NCI-H510A treated with DMSO at 0.1 percent for 48 hours (cell line): ENCODE data around the gene TMTC2.

ENCODE experiments used
- DNase-seq: peaks from one replicate; lab custom pipeline; 2025; lab: John Stamatoyannopoulos, UW

Gene TMTC2

DNA sequence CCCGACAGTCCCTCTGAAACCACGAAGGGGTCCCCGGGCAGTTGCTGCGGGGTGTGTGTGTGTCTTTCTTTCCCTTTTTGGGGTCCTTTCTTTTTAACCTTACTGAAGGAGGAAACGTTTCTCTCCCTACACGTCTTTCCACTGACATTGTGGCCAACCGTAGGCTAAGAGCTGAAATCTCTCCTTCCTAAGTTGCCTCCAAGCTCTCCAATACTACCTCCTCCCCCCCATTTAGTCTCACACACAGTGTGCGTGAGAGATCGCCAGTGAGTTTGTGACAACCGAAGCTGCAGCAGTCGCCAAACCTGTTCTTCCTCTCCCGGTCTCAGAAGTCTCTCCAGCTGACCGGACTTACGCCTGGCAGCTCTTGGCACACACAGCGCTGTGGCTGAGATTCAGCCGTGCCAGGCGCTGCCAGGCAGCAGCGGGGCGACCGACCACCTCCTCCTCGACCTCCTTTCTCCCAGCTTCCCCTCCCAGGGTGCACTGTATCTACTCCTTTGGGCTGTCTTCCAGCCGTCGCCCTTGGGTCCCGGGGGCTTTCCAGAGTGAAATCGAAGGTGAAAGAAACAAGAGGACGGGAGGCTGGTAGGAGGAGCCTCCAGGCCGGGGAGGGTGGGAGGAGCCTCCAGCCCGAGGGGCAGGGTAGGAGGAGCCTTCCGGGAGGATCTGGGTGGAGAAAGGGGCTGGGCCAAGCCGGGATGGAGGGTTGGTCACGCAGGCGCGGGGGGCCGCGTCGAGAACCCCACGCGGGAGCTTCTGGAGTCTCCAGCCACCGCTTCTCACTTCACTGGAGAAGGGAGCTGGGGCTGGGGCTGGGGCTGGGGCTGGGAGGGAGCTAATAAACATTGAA is at the start of gene TMTC2:
TMTC2 (plus strand) TSS at position 739 of the 853 bp plus-strand sequence.
- DNase-seq: peak; percentile 96

DNA sequence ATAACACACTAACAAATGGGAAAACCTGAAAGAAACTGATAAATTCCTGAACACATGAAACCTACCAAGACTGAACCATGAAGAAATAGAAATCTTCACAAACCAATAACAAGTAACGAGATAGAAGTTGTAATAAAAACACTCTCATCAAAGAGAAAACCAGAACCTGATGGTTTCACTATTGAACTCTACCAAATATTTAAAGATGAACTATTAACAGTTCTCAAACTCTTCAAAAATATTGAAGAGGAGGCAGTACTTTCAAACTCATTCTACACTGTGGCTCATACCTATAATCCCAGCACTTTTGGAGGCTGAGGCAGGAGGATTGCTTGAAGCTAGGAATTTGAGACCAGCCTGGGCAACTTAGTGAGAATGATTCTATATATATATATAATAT is 48.4 kb upstream of the TMTC2 start:
- no peak for DNase-seq

DNA sequence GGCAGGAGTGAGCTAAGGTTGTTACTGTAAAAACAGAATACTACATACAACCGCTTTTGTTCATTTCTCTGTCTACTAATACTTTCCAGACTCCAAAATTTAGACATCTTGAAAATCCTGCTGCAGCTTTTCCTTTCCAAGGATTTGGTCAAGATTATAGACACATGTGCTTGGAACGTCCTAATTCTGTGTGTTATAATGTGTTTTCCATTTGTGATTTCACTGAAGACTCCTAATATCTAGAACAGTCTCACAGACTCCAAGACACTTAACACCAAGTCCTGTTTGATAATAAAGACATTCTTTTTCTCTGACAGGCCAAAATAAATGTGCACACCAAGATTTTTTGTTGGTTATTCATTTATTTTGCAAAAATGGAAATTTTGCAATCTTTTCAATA is 41.8 kb upstream of the TMTC2 start:
- DNase-seq: no peak

DNA sequence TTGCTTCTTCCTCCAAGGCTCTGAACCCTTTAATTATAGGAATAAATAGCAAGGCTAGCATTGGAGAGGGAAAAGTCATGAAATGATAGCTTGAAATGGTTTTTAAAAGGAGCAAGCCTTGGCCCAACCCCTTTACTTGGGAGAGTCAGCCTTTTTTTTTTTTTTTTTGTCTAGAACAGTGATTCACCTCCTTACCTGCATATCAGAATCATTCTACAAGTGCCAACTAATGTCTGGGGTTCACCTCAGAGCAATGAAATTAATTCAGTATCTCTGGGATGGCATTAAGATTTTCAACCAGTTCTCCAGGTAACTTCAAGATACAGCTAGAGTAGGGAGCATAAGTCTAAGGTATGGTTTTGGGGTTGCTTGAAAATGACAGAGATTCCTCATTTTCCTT is 41.3 kb upstream of the TMTC2 start:
- DNase-seq: no peak

GRCh38 chr12:82647853-82648252 is 38.9 kb upstream of the TMTC2 start:
- DNase-seq: no peak

GRCh38 chr12:82648259-82648909 is 38.3 kb upstream of the TMTC2 start:
- DNase-seq: no peak

GRCh38 chr12:82650627-82651337 is 35.9 kb upstream of the TMTC2 start:
- no peak for DNase-seq

DNA sequence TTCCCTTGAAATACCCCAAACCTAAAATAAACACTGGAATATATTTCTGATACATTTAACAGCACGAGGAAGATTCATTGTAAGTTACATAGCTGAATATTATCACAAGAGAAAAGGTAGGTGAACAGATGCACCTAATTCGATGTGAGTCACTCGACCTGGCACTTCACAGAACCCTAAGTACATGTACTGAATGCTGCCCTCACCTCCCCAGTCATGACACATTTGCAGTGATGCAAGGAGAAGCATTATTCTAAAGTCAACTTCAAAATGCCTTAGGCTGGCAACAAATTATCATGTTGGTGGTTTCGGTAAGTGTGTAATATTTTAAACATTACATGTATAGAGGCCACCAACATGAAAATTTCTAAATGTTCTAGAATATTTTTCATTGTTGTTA is 35.2 kb upstream of the TMTC2 start:
- peak; percentile 77 for DNase-seq

- no peak for DNase-seq
Measured at GRCh38 chr12:82652071-82652470, 34.6 kb upstream of the TMTC2 start.

DNA sequence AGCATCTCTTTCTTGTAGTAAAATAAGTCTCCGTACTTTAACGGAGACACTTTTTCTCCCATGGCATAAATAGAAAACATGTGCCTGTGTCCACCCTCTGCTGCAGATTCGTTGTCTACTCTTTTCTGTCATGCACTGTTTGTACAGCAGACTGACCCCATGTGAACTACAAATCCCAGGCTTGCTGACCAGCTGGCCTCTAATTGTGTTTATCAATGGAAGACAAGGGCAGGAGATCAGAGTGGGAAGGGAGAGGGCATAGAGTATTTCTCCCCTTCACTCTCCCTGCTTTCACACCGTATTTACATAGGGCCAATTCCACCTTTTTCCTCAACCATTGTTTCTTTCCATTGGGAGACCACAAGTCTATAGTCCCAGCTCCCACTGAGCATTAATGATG is 31.0 kb upstream of the TMTC2 start:
- no peak for DNase-seq

- no peak for DNase-seq
Measured at GRCh38 chr12:82659343-82660207, 27.1 kb upstream of the TMTC2 start.

DNA sequence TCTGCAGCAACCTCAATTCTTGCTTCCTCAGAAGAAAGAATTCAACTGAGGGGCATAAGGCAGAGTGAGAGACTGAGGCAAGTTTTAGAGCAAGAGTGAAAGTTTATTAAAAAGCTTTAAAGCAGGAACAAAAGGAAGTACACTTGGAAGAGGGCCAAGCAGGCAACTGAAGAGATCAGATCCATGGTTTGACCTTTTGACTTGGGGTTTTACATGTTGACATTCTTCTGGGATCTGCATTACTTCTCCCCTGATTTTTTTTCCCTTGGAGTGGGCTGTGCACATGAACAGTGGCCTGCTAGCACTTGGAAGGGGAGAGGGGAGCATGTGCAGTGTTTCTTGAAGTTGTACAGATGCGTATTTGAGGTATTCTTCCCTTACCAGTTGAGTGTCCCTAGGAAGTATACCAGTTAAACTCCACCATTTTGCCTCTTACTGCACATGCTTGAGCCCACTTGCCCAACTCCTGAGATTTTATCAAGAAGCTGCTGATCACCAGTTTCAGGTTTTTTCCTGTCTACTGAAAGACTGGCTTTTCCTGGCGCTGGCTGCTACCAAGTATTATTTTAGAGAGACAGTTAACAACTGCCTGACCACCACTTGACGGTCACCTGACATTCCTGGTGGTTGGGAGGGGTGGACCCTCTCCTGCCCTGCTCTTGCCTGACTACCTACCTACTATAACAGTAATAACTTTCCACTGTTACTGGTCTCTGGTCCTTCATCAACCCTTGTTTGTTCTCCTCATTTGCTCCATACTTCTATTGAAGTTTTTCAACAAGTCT is 26.0 kb upstream of the TMTC2 start:
- no peak for DNase-seq

- DNase-seq: no peak
Measured at GRCh38 chr12:82663893-82664292, 22.8 kb upstream of the TMTC2 start.

GRCh38 chr12:82665142-82665923 is 21.4 kb upstream of the TMTC2 start:
- DNase-seq: no peak

DNA sequence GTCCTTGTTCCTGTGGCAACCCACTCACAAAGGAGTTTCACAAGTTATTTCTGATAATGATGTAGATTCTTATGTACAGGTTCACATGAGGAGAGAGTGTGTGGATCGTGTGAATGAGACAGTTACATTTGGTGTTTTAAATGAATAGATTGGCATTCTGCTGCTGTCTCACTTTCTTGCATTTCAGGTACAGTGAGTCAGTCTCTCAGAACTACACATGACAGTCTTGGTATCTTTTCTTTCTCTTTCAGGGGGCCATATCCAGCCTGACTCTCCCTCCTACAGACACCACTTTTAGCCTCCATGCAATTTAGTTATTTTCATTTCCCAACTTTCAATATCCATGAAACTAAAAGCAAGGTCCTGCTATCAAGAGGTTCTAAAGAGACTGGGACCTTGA is 19.9 kb upstream of the TMTC2 start:
- no peak for DNase-seq

GRCh38 chr12:82671673-82672195 is 15.0 kb upstream of the TMTC2 start:
- DNase-seq: no peak

DNA sequence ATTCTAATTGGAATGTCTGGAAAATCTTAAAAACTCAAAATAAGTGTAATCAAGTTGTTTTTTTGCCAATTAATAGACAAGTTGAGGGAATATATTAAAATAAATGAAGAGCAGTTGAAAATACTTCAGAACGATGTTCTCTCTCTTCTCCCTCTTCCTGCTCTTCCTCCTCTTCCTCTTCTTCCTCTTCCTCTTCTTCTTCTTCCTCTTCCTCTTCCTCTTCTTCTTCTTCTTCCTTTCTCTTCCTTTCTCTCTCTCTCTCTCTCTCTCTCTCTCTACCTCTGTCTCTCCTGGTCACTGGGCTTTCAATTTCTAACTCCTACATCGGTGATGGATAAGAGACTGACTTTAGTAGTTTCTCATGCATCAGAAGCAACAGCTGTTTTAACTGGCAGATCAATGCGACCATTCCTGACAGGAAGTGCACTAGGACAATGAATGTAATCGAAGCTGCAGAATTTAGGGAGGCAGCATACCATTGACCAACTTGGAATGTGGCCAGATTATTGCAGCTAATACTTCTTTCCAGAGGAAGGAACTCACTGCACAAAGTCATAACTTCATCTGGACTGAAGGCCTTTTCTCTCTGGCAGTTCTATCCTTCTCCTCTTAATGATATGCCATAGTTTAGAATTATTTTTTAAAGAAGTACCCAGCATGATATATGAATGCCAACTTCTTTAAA is 13.8 kb upstream of the TMTC2 start:
- peak; percentile 26 for DNase-seq

DNA sequence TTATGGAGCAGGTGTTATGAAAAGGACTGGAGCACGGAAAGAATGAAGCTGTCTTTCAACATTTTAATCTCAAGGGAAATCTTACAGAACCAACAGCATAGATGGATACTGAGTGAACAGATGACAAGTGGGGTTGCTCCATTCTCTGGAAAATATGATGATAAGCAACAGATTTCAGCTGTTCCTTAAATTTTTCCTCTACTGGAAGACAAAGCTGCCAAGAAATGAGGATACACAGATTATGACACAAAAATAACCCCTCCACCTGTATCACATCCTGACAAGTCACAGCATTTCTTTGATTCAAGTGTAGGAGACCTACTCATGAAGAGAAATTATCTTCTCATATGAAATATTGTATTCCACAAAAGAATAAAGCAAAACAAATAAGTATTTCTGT is 13.0 kb upstream of the TMTC2 start:
- no peak for DNase-seq

GRCh38 chr12:82675246-82675645 is 11.5 kb upstream of the TMTC2 start:
- no peak for DNase-seq

DNA sequence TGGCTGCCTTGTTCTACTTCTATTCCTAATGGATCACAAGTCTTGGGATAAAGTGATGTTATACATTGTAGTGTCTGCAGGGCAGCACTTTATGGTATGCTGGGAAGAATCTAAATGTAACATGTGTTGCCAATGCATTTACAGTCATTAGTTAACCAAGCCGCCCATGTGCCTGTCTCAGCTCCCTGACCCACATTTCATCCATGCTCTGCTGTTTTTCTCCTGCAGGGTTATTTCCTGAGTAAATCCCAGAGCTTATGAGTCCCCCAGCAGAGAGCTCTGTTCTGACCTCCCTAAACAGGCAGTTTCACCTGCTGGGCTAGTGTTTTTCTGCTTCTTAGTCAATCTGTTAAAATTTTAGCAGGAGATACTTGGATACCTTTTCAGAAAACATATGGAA is 4.4 kb upstream of the TMTC2 start:
- DNase-seq: no peak
